HG03039 (cell line): ENCODE data around the gene GRHL3.
"Not testable (repeated sequence)": the region's sequence is repeated elsewhere in the genome, so short reads cannot be mapped to it uniquely, and the experiment has no call there.

Experiments
- ATAC-seq: cut with Tn5 transposase; IDR thresholded peaks from one replicate; pipeline ENCODE4 v1.9.1; 2021; ENCODE audit warnings: mild to moderate bottlenecking, moderate library complexity; ENCODE audit not compliant: unreplicated experiment

Gene GRHL3

GRCh38 chr1:24319312-24319863, at the start of gene GRHL3:
Gene GRHL3 (plus strand): TSS chr1:24319357. CDS start chr1:24319552, 195 bp downstream.
- ATAC-seq, result no peak

- not testable (repeated sequence) for ATAC-seq
Measured at GRCh38 chr1:24274203-24275103, 44.7 kb upstream of the GRHL3 start.

- no peak for ATAC-seq
Measured at GRCh38 chr1:24275104-24275410, 44.1 kb upstream of the GRHL3 start.

- no peak for ATAC-seq
Measured at GRCh38 chr1:24275510-24275909, 43.6 kb upstream of the GRHL3 start.

GRCh38 chr1:24276791-24277190, 42.4 kb upstream of the GRHL3 start:
- no peak for ATAC-seq

- no peak for ATAC-seq
Measured at GRCh38 chr1:24277420-24278169, 41.6 kb upstream of the GRHL3 start.

GRCh38 chr1:24278726-24279125, 40.4 kb upstream of the GRHL3 start:
- no peak for ATAC-seq

GRCh38 chr1:24279590-24280232, 39.4 kb upstream of the GRHL3 start:
- no peak for ATAC-seq

- no peak for ATAC-seq
Measured at GRCh38 chr1:24281591-24281990, 37.6 kb upstream of the GRHL3 start.

- ATAC-seq, result no peak
Measured at GRCh38 chr1:24282491-24282890, 36.7 kb upstream of the GRHL3 start.

GRCh38 chr1:24283326-24284155, 35.6 kb upstream of the GRHL3 start:
- no peak for ATAC-seq

- ATAC-seq, result no peak
Measured at GRCh38 chr1:24284156-24284471, 35.0 kb upstream of the GRHL3 start.

GRCh38 chr1:24285231-24285630, 33.9 kb upstream of the GRHL3 start:
- ATAC-seq, result no peak

- ATAC-seq, result no peak
Measured at GRCh38 chr1:24286246-24287010, 32.7 kb upstream of the GRHL3 start.

GRCh38 chr1:24287779-24288178, 31.4 kb upstream of the GRHL3 start:
- ATAC-seq, result not testable (repeated sequence)

- ATAC-seq, result no peak
Measured at GRCh38 chr1:24288479-24288878, 30.7 kb upstream of the GRHL3 start.

GRCh38 chr1:24289937-24290595, 29.1 kb upstream of the GRHL3 start:
- no peak for ATAC-seq

- no peak for ATAC-seq
Measured at GRCh38 chr1:24290933-24291487, 28.1 kb upstream of the GRHL3 start.

- ATAC-seq, result no peak
Measured at GRCh38 chr1:24292103-24292502, 27.1 kb upstream of the GRHL3 start.
